Heart left ventricle (tissue), 16 donors: Measurements from ENCODE around the gene FBXW8. TPM values are rescaled to one million over a fixed set of nuclear protein-coding genes. Genes with fewer than 3 reads are reported as not detected.

Experiments
- ATAC-seq, 4 donors: fragments of 200-7000 bp; cut with Tn5 transposase; one replicate each; pipeline ENCODE4 v1.9.1; 2020 to 2022; ENCODE audit warnings: moderate library complexity in 4 of 4, mild to moderate bottlenecking in 3 of 4, moderate number of reproducible peaks in 1 of 4
- DNase-seq, 5 donors: peaks; one replicate each; pipeline ENCODE4 v3.0.0-alpha.2; 2020
- H3K27ac ChIP-seq, 12 donors: fragments of 200-600 bp; sonication (generic) in 4 of 12; one replicate each; pipeline versions ENCODE4 v1.5.0 to v1.8.0; 2016 to 2022; ENCODE audit warnings: mild to moderate bottlenecking in 2 of 12
- H3K27me3 ChIP-seq, 9 donors: fragments of 200-600 bp; sonication (generic) in 2 of 9; one replicate each; pipeline versions ENCODE4 v1.5.1 to v1.8.0; 2016 to 2022; ENCODE audit warnings: mild to moderate bottlenecking in 3 of 9
- H3K36me3 ChIP-seq, 9 donors: fragments of 200-600 bp; sonication (generic) in 2 of 9; one replicate each; pipeline versions ENCODE4 v1.5.0 to v1.8.0; 2018 to 2022; ENCODE audit warnings: mild to moderate bottlenecking in 2 of 9
- H3K4me1 ChIP-seq, 12 donors: fragments of 200-600 bp; sonication (generic) in 4 of 12; one replicate each; pipeline versions ENCODE4 v1.5.0 to v1.8.0; 2016 to 2022; ENCODE audit warnings: mild to moderate bottlenecking in 3 of 12
- H3K4me3 ChIP-seq, 12 donors: fragments of 200-600 bp; sonication (generic) in 4 of 12; one replicate each; pipeline versions ENCODE4 v1.5.0 to v1.8.0; 2017 to 2022; ENCODE audit warnings: mild to moderate bottlenecking in 9 of 12, moderate library complexity in 4 of 12
- H3K9me3 ChIP-seq, 12 donors: fragments of 200-600 bp; sonication (generic) in 4 of 12; one replicate each; pipeline versions ENCODE4 v1.5.0 to v1.8.0; 2016 to 2022; ENCODE audit warnings: mild to moderate bottlenecking in 1 of 12
- CTCF ChIP-seq, 12 donors: fragments of 200-600 bp; sonication (generic) in 4 of 12; IDR thresholded peaks; one replicate each; pipeline versions ENCODE4 v1.5.0 to v1.8.0; 2018 to 2022; ENCODE audit warnings: antibody characterized with exemption in 12 of 12, mild to moderate bottlenecking in 5 of 12
- POLR2A ChIP-seq, 2 donors: fragments of 450-650 bp; IDR thresholded peaks; one replicate each; pipeline ENCODE4 v1.6.1; 2017; ENCODE audit warnings: antibody characterized with exemption in 2 of 2, mild to moderate bottlenecking in 2 of 2, moderate library complexity in 2 of 2
- WGBS, 4 donors: extraction: QIAGEN DNeasy Blood & Tissue Kit in 2 of 4; methylation state at CpG; one replicate each; pipeline versions ENCODE4 v1.1.5 to v1.1.7; 2013 to 2018; 5-methylcytosine and 5-hydroxymethylcytosine counted together
- intact Hi-C, 10 donors: fragments of 100-400 bp; cut with DNase I; formaldehyde crosslinking; loops; one replicate each; pipeline versions ENCODE4 v1.11.1 to v1.14.2; 2022
- polyA plus RNA-seq, 2 donors: library from polyadenylated mRNA; stranded (reverse); fragments of 200-250 nt; gene quantifications; one replicate each; pipeline ENCODE4 v1.2.3, GENCODE V29; 2013
- total RNA-seq, 9 donors: library from RNA; depleted of rRNA in 2 of 9; stranded (reverse); fragments of >200 nt in 2 of 9; fragmentation: NEBNext Ultra II Directional in 3 of 9; extraction: Animal tissue kit (Norgen Biotek cat#: 25700) in 3 of 9; gene quantifications; one replicate each; pipeline versions ENCODE4 v1.1.0 to v1.2.4, GENCODE V29; 2016 to 2023
- donor health status: ischemic (EF 13 %, LVEDD 7.1; RV severe dilation, severe dysfunction).
- donor health status: healthy with polysubstance abuse.
- donor health status: DM: no; HTN: yes; CAD: no.
- donor health status: DM: no; HTN: no; CAD: no.
- donor health status: ischemic (EF 25% LVEDD 6.9; RV normal size, moderate dysfunction).
- donor health status: ischemic (EF 25% LVEDD 5.7; RV mildly dilated, moderate dysfunction).
- donor health status: healthy.
- donor health status: DM: yes; HTN: yes; CAD: no.
- donor health status: ischemic (EF 35%, LVEDD 5.7; RV mildly dilated, moderate dysfunction).
- donor health status: nonischemic (EF 11% LVEDD 7.7; RV severe dilation, severe dysfunction).
- donor health status: DM: yes; HTN: yes; CAD: no.
- donor health status: PGD.
- donor health status: ischemic (EF 29% LVEDD 5.4; RV normal size, mild dysfunction).
- donor health status: nonischemic (EF 23%, LVEDD 6.1; RV moderate dilation, normal function).

Gene FBXW8
- total and polyA plus RNA-seq, 11 donors: 2.4 to 9.7 (median 7.0) TPM

DNA sequence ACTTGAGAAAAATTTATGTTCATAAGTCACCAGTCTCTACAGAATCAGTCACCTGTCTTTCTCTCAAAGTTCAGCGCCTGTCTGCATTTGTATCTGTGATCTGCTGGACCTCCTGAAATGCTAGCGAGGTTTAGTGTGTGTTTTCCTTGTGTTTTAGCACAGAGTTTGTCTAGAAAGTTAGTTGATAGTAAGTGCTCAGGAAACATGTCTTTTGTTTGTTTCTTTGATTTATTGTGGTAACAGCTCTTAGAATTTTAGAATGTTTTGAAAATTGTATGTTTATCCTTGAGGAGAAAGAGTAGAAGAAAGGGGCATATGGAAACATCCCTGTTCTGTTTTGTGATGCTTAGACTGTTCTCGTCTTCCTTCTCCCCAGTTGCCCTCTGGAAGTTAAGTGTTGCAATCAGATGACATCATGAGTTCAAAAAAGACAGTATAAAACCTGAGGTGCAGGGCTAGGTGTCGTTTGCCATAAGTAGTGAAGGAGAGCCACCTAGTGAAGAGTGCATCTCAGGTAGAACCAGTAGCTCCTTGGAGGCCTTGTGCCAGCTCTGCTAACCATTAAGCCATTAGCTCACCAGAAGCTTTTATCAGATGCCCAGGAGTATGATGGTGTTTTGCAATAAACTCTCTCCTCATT is 44.8 kb downstream of the FBXW8 start:
- peak overlapping the region in 2 of 12 donors; percentile 7 to 9 for H3K27ac ChIP-seq
- peaks cover 0 to 36% (median 20%) of the 10 kb centered on the region in 12 donors for H3K4me1 ChIP-seq
- no peak overlapping the region for H3K4me3 ChIP-seq
- peaks cover 0 to 20% (median 8%) of the 10 kb centered on the region in 9 donors for H3K36me3 ChIP-seq
- H3K9me3 ChIP-seq: no peaks in the 10 kb centered on the region
- peak in 3 of 4 donors; percentile 53 to 68 (median 61) for ATAC-seq
- WGBS, 4 donors: 72 to 77% (median 74%) methylated on average over 4 of the region's 4 CpGs
- DNase-seq: no peak
- TF ChIP-seq POLR2A (IDR thresholded peaks at IDR 0.05) (no peak), CTCF (IDR thresholded peaks at IDR 0.05) (peak in 2 of 12 donors; percentile 8 to 23)
- no peaks in the 10 kb centered on the region for H3K27me3 ChIP-seq
- intact Hi-C loops: no loop called here

DNA sequence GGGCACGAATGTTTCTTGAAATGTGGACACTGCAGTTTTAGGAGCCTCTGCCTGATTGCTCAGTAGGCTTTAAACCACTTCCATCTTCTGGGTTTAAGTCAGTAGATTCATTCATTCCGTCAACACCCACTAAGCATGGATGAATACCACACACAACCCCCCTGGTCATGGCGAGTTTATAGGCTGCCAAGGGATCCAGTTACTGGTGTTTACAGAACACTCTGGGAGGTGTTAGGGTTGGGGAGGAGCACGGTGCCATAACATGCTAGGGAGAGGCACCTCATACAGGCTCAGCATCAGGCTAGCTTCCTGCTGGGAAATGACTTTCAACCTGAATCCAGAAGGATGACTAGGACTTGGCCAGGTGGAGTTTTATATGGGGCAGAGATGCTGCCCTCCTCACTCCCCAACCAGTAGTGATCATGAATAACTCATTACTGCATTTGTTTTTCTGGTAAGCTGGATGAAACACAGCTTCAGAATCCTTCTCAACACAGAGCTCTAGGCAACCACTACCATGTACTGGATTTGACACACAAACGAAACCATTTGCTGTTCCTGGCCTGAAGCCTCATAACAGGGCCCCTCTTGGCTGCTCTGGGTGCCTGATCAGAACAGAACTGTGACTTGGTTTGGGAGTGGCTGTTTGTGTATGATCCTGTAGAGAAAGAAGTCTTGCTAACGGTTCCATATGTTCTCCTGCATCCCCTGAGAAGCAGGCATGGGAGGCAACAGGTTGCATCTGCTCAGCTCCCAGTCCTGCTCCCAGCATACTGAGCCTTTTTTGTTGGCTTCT is 47.9 kb downstream of the FBXW8 start:
- ATAC-seq (peak; percentile 45 to 71 (median 60)), DNase-seq (no peak)
- Histone ChIP-seq H3K4me1 (peaks cover 0 to 36% (median 22%) of the 10 kb centered on the region in 12 donors), H3K9me3 (no peaks in the 10 kb centered on the region), H3K4me3 (no peak overlapping the region), H3K27ac (peak overlapping the region in 1 of 12 donors; percentile 24), H3K36me3 (peaks cover 0 to 7% (median 0%) of the 10 kb centered on the region in 9 donors), H3K27me3 (no peaks in the 10 kb centered on the region)
- TF ChIP-seq POLR2A (IDR thresholded peaks at IDR 0.05): no peak
- no peak for TF ChIP-seq CTCF (IDR thresholded peaks at IDR 0.05)
- intact Hi-C loops: no loop called here
- WGBS, 4 donors: 77 to 84% (median 82%) methylated on average over 6 of the region's 6 CpGs

GRCh38 chr12:116959198-116959460 is 48.4 kb downstream of the FBXW8 start:
- no peaks in the 10 kb centered on the region for H3K9me3 ChIP-seq
- H3K4me1 ChIP-seq: peaks cover 0 to 36% (median 22%) of the 10 kb centered on the region in 12 donors
- no peak for DNase-seq
- no peak for ATAC-seq
- TF ChIP-seq POLR2A (IDR thresholded peaks at IDR 0.05): no peak
- TF ChIP-seq CTCF (IDR thresholded peaks at IDR 0.05): no peak
- peaks cover 0 to 7% (median 0%) of the 10 kb centered on the region in 9 donors for H3K36me3 ChIP-seq
- intact Hi-C loops: no loop called here
- H3K4me3 ChIP-seq: no peak overlapping the region
- H3K27ac ChIP-seq: peak overlapping the region in 1 of 12 donors; percentile 24
- no peaks in the 10 kb centered on the region for H3K27me3 ChIP-seq
- WGBS, 4 donors: 89 to 94% (median 93%) methylated on average over 2 of the region's 2 CpGs

DNA sequence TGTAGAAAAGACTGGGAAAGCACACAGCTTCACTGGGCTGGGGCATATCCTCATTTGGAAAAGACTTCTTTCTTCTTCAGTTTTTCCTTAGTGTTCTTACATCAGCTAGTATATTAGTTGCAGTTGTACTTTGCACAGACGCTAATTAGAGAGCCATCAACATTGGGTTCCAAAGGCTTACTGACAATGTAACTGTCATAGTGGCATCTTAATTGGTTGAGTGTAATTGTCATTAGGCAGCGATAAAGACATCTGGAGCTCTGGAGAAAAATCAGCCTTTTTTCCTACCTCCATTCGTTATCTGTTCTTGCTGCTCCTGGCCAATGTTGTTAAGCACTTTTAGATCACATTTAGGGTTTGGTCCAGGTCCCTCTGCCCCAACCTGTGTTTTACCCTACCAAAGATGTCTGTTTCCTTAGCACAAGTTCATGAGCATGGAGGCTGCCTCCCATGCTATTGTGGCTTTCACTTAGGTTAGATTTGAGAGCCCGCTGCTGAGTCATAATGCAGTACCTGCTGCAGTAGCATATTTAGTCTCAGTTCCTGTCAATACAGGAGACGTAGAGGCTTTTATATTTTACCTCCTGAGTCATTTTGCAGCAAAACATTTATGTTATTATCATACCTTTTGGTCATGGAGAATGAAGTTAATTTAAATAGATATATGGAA is 49.2 kb downstream of the FBXW8 start:
- intact Hi-C loops: no loop called here
- Histone ChIP-seq H3K4me1 (peaks cover 0 to 30% (median 14%) of the 10 kb centered on the region in 12 donors), H3K36me3 (peaks cover 0 to 15% (median 6%) of the 10 kb centered on the region in 9 donors), H3K4me3 (no peak overlapping the region), H3K27ac (no peak overlapping the region), H3K27me3 (no peaks in the 10 kb centered on the region), H3K9me3 (no peaks in the 10 kb centered on the region)
- no peak for DNase-seq
- peak in 2 of 4 donors; percentile 18 to 29 for ATAC-seq
- WGBS, 4 donors: 66 to 81% (median 78%) methylated on average over 5 of the region's 5 CpGs
- TF ChIP-seq CTCF (IDR thresholded peaks at IDR 0.05): no peak
- no peak for TF ChIP-seq POLR2A (IDR thresholded peaks at IDR 0.05)
